SK-N-SH (cell line): Measurements from ENCODE around the gene CACNA1D. TPM values are rescaled to one million over a fixed set of nuclear protein-coding genes. Genes with fewer than 3 reads are reported as not detected.
A peak's percentile ranks its signal among the peaks of the same experiment; 100 is the strongest.

Source experiments
- CTCF ChIA-PET: fragments of 300-600, 350-600 bp; formaldehyde crosslinking; extraction: SDS; loops from one replicate; lab custom pipeline; 2021; lab: Yijun Ruan, JAX
- POLR2A ChIA-PET: fragments of 350-600 bp; sonication (Branson Sonifier 250); formaldehyde crosslinking; extraction: SDS; loops from one replicate; lab custom pipeline; 2020; ENCODE audit warnings: antibody characterized with exemption, inconsistent platforms; lab: Yijun Ruan, JAX
- DNase-seq: peaks from one replicate; pipeline ENCODE4 v3.0.0; 2012
- H2AFZ ChIP-seq: fragments of 200-600 bp; sonication (generic); 2 replicates; pipeline ENCODE4 v1.8.1; 2016; ENCODE audit warnings: antibody characterized with exemption, mild to moderate bottlenecking, low read depth
- H3F3A ChIP-seq: fragments of 200-600 bp; sonication (generic); replicated peaks from 2 replicates; pipeline ENCODE3; 2016; ENCODE audit warnings: antibody characterized with exemption, mild to moderate bottlenecking; ENCODE audit not compliant: insufficient read depth
- H3K27ac ChIP-seq, 2 experiments: fragments of 200-500 bp in 1 of 2; fragments of 200-600 bp in 1 of 2; sonication (Bioruptor generic) in 1 of 2; sonication (generic), shearing (Covaris generic) in 1 of 2; 2 replicates each; pipeline versions ENCODE4 v1.5.1 to v1.6.1; 2014 to 2016; ENCODE audit warnings: low read depth in 2 of 2, inconsistent platforms in 1 of 2, low read length in 1 of 2, mild to moderate bottlenecking in 1 of 2, mixed read lengths in 1 of 2
- H3K27me3 ChIP-seq: fragments of 200-600 bp; sonication (generic), shearing (Covaris generic); 2 replicates; pipeline ENCODE4 v1.6.1; 2016; ENCODE audit warnings: mixed run types; ENCODE audit not compliant: insufficient read depth
- H3K36me3 ChIP-seq, 2 experiments: fragments of 200-500 bp in 1 of 2; fragments of 200-600 bp in 1 of 2; sonication (Bioruptor generic) in 1 of 2; sonication (generic) in 1 of 2; replicated peaks in 1 of 2; 2 replicates each; pipeline versions ENCODE3 to v1.5.1; 2014 to 2016; ENCODE audit warnings: low read length in 1 of 2, mild to moderate bottlenecking in 1 of 2; ENCODE audit not compliant: insufficient read depth in 2 of 2, control insufficient read depth in 1 of 2
- H3K4me1 ChIP-seq, 2 experiments: fragments of 200-500 bp in 1 of 2; fragments of 200-600 bp in 1 of 2; sonication (Bioruptor generic) in 1 of 2; sonication (generic), shearing (Covaris generic) in 1 of 2; 2 replicates each; pipeline versions ENCODE4 v1.5.1 to v1.6.1; 2014 to 2016; ENCODE audit warnings: low read depth in 1 of 2, low read length in 1 of 2, mixed run types in 1 of 2; ENCODE audit not compliant: insufficient read depth in 2 of 2, control insufficient read depth in 1 of 2
- H3K4me2 ChIP-seq: fragments of 200-600 bp; sonication (generic), shearing (Covaris generic); 2 replicates; pipeline ENCODE4 v1.6.1; 2017; ENCODE audit warnings: mixed run types
- H3K4me3 ChIP-seq, 2 experiments: fragments of 200-500 bp in 1 of 2; fragments of 200-600 bp in 1 of 2; sonication (Bioruptor generic) in 1 of 2; sonication (generic), shearing (Covaris generic) in 1 of 2; 2 replicates each; pipeline versions ENCODE4 v1.5.1 to v1.8.1; 2014 to 2016; ENCODE audit warnings: low read depth in 2 of 2, inconsistent platforms in 1 of 2, low read length in 1 of 2, mild to moderate bottlenecking in 1 of 2, mixed read lengths in 1 of 2, moderate library complexity in 1 of 2
- H3K79me2 ChIP-seq: fragments of 200-600 bp; sonication (generic); 2 replicates; pipeline ENCODE4 v1.8.1; 2017; ENCODE audit warnings: mild to moderate bottlenecking; ENCODE audit not compliant: insufficient read depth
- H3K9ac ChIP-seq: fragments of 200-600 bp; sonication (generic); 2 replicates; pipeline ENCODE4 v1.6.1; 2017; ENCODE audit warnings: mixed run types
- H3K9me2 ChIP-seq: fragments of 200-600 bp; sonication (generic); 2 replicates; pipeline ENCODE4 v1.6.1; 2017; ENCODE audit warnings: mixed run types
- H3K9me3 ChIP-seq: fragments of 200-600 bp; sonication (generic); 2 replicates; pipeline ENCODE4 v1.6.1; 2017; ENCODE audit warnings: mixed run types, mild to moderate bottlenecking, moderate library complexity
- H4K20me1 ChIP-seq: fragments of 200-600 bp; sonication (generic); 2 replicates; pipeline ENCODE4 v1.6.1; 2017; ENCODE audit warnings: mild to moderate bottlenecking, mixed run types; ENCODE audit not compliant: insufficient read depth
- CHD2 ChIP-seq: fragments of 150-350 bp; IDR thresholded peaks from 2 replicates; pipeline ENCODE4 v1.6.1; 2018; ENCODE audit warnings: low read length; ENCODE audit not compliant: partially characterized antibody
- EP300 ChIP-seq, 2 experiments: IDR thresholded peaks; 2 replicates each; pipeline versions ENCODE4 v1.4.0 to v1.6.1; 2012; ENCODE audit warnings: borderline replicate concordance in 1 of 2, low read depth in 1 of 2, low read length in 1 of 2
- FOSL2 ChIP-seq: IDR thresholded peaks from 2 replicates; pipeline ENCODE4 v1.4.0; 2012; ENCODE audit warnings: low read depth, mild to moderate bottlenecking, moderate library complexity, borderline replicate concordance
- FOXJ3 ChIP-seq: sonication (generic); formaldehyde crosslinking; IDR thresholded peaks from 2 replicates; pipeline ENCODE4 v1.5.1; 2020; ENCODE audit warnings: mild to moderate bottlenecking, missing genetic modification reagents
- FOXM1 ChIP-seq: IDR thresholded peaks from 2 replicates; pipeline ENCODE4 v1.4.0; 2012; ENCODE audit warnings: low read depth, mild to moderate bottlenecking
- GABPA ChIP-seq: IDR thresholded peaks from 2 replicates; pipeline ENCODE4 v1.4.0; 2012; ENCODE audit warnings: low read depth, mild to moderate bottlenecking
- GATA2 ChIP-seq: sonication (generic); formaldehyde crosslinking; IDR thresholded peaks from 2 replicates; pipeline ENCODE4 v1.5.0; 2020; ENCODE audit warnings: mild to moderate bottlenecking, missing genetic modification reagents
- JUND ChIP-seq: IDR thresholded peaks from 2 replicates; pipeline ENCODE4 v1.4.0; 2012
- MEF2A ChIP-seq: IDR thresholded peaks from 2 replicates; pipeline ENCODE4 v1.4.0; 2012; ENCODE audit warnings: low read depth, borderline replicate concordance
- NFIC ChIP-seq: IDR thresholded peaks from 2 replicates; pipeline ENCODE4 v1.4.0; 2012; ENCODE audit warnings: borderline replicate concordance
- NRF1 ChIP-seq: IDR thresholded peaks from 2 replicates; pipeline ENCODE4 v1.6.1; 2012; ENCODE audit warnings: low read depth, mild to moderate bottlenecking, low read length
- POLR2AphosphoS5 ChIP-seq: IDR thresholded peaks from 2 replicates; pipeline ENCODE4 v1.6.1; 2012; ENCODE audit warnings: low read depth, low read length
- RXRA ChIP-seq: IDR thresholded peaks from 2 replicates; pipeline ENCODE4 v1.4.0; 2012; ENCODE audit warnings: low read depth, mild to moderate bottlenecking, borderline replicate concordance
- SMC3 ChIP-seq: IDR thresholded peaks from 2 replicates; pipeline ENCODE4 v1.6.1; 2012; ENCODE audit warnings: low read depth, low read length, improper control_type of control experiment
- TEAD4 ChIP-seq: IDR thresholded peaks from 2 replicates; pipeline ENCODE4 v1.4.0; 2012; ENCODE audit warnings: mild to moderate bottlenecking, borderline replicate concordance; ENCODE audit not compliant: insufficient read depth
- YY1 ChIP-seq: IDR thresholded peaks from 2 replicates; pipeline ENCODE4 v1.4.0; 2012; ENCODE audit warnings: low read depth, mild to moderate bottlenecking
- WGBS: methylation state at CpG from one replicate; pipeline ENCODE4 v1.1.6; 2017; ENCODE audit warnings: low lambda C conversion rate; 5-methylcytosine and 5-hydroxymethylcytosine counted together
- polyA plus RNA-seq, 3 experiments: library from polyadenylated mRNA; depleted of rRNA; stranded (reverse); fragments of >200 nt; gene quantifications; 2 replicates each; pipeline ENCODE4 v1.2.3, GENCODE V29; 2012
- TF ChIP-seq, protein P1 (sequence below): IDR thresholded peaks from 2 replicates; pipeline ENCODE4 v1.6.1; 2012; ENCODE audit warnings: mild to moderate bottlenecking, low read depth, low read length, moderate library complexity

Gene CACNA1D
- polyA plus RNA-seq, 1 of the 3 experiments (the other 2 are of a cell fraction) = 0.12 TPM

- TF ChIP-seq, protein P1, sequence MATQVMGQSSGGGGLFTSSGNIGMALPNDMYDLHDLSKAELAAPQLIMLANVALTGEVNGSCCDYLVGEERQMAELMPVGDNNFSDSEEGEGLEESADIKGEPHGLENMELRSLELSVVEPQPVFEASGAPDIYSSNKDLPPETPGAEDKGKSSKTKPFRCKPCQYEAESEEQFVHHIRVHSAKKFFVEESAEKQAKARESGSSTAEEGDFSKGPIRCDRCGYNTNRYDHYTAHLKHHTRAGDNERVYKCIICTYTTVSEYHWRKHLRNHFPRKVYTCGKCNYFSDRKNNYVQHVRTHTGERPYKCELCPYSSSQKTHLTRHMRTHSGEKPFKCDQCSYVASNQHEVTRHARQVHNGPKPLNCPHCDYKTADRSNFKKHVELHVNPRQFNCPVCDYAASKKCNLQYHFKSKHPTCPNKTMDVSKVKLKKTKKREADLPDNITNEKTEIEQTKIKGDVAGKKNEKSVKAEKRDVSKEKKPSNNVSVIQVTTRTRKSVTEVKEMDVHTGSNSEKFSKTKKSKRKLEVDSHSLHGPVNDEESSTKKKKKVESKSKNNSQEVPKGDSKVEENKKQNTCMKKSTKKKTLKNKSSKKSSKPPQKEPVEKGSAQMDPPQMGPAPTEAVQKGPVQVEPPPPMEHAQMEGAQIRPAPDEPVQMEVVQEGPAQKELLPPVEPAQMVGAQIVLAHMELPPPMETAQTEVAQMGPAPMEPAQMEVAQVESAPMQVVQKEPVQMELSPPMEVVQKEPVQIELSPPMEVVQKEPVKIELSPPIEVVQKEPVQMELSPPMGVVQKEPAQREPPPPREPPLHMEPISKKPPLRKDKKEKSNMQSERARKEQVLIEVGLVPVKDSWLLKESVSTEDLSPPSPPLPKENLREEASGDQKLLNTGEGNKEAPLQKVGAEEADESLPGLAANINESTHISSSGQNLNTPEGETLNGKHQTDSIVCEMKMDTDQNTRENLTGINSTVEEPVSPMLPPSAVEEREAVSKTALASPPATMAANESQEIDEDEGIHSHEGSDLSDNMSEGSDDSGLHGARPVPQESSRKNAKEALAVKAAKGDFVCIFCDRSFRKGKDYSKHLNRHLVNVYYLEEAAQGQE = no peak
- no peak for TF ChIP-seq YY1
- no peak for TF ChIP-seq RXRA
- TF ChIP-seq FOSL2 = no peak
- TF ChIP-seq MEF2A = no peak
- TF ChIP-seq JUND = no peak
- TF ChIP-seq EP300 (IDR thresholded peaks at IDR 0.05; ENCODE audit: borderline replicate concordance in 1 of 2, low read depth in 1 of 2, low read length in 1 of 2) = peak in 1 of 2 experiments; percentile 84; a peak in 2 of 4 replicates
- TF ChIP-seq CHD2 = peak; percentile 31
Measured at GRCh38 chr3:53536282-53536681, 41.9 kb downstream of the CACNA1D start (continued).

- Histone ChIP-seq H4K20me1 (no peaks in the 10 kb centered on the region), H3K27me3 (no peaks in the 10 kb centered on the region), H3K9me2 (no peaks in the 10 kb centered on the region), H3K79me2 (no peaks in the 10 kb centered on the region), H3K27ac (no peak overlapping the region), H3F3A (no peaks in the 10 kb centered on the region), H2AFZ (no peak overlapping the region), H3K4me3 (no peak overlapping the region), H3K36me3 (no peaks in the 10 kb centered on the region), H3K4me1 (peaks cover 0 to 11% of the 10 kb centered on the region in 2 experiments; a peak in 1 of 4 replicates), H3K9me3 (no peaks in the 10 kb centered on the region), H3K9ac (no peak overlapping the region), H3K4me2 (no peak overlapping the region)
- POLR2A ChIA-PET = no interaction called here
- CTCF ChIA-PET = interaction anchor here (0.9 to 1.7 kb wide), 2 partner anchors 8 to 164 kb away, joined by 3 to 5 read pairs; no protein-coding TSS in a partner anchor
- WGBS = 74% methylated on average over 3 of the region's 3 CpGs
- no peak for DNase-seq
- TF ChIP-seq TEAD4 (no peak), EP300 (IDR thresholded peaks at IDR 0.05; ENCODE audit: borderline replicate concordance in 1 of 2, low read depth in 1 of 2, low read length in 1 of 2) (no peak), NRF1 (no peak), FOXJ3 (CRISPR knock-in tag) (no peak), NFIC (no peak), CHD2 (no peak), POLR2AphosphoS5 (no peak), FOXM1 (no peak), JUND (no peak), GABPA (no peak), SMC3 (no peak), GATA2 (CRISPR knock-in tag) (no peak)
- TF ChIP-seq, protein P1 = no peak
Measured at GRCh38 chr3:53544357-53544756, 49.9 kb downstream of the CACNA1D start.
